Measurements from ENCODE around the gene CCND3. TPM values are rescaled to one million over a fixed set of nuclear protein-coding genes. Genes with fewer than 3 reads are reported as not detected.

CCND3 gene
- total RNA-seq, 1 donor from 2014 or later: 64.8 TPM

DNA sequence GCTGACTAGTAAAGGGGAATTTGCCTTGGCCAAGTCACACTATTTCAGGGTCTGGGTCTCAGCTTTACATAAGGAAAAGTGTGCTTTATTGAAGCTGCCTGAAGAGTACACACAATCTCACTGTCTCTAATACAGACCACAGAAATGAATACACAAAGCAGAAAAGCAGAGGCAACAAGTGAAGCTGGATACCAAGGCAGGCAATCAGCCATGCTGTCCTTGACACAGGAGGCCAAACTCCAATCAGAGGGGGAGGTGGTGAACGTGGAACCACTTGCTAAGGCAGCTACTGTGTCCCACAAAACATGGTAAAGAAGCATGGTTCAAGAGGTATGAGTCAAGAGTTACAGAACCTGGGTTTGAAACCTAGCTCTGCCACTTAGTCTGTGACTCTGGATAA, 21.8 kb upstream of the CCND3 start:
- Mint-ChIP-seq H3K4me3 (ENCODE audit: unreplicated experiment) (no peak overlapping the region), H3K27me3 (ENCODE audit: low read depth, unreplicated experiment) (peaks cover 3% of the 10 kb centered on the region), H3K36me3 (ENCODE audit: low read depth, unreplicated experiment) (no peaks in the 10 kb centered on the region), H3K9me3 (ENCODE audit: unreplicated experiment) (no peaks in the 10 kb centered on the region), H3K4me1 (ENCODE audit: low read depth, unreplicated experiment) (peaks cover 34% of the 10 kb centered on the region), H3K27ac (ENCODE audit: unreplicated experiment) (no peak overlapping the region)
- DNase-seq (ENCODE audit: low read depth): no peak
- H3K4me2 ChIP-seq (ENCODE audit: low read length): no peak overlapping the region
- no peaks in the 10 kb centered on the region for H4K20me1 ChIP-seq (ENCODE audit: insufficient read depth, low read length)
- H3K79me2 ChIP-seq (ENCODE audit: insufficient read depth, low read length): no peaks in the 10 kb centered on the region
- peaks cover 29% of the 10 kb centered on the region for H3K4me1 ChIP-seq (ENCODE audit: insufficient read depth, low read length)
- FAIRE-seq: no peak
- H2AFZ ChIP-seq (ENCODE audit: low read depth, low read length): no peak overlapping the region
- H3K4me3 ChIP-seq (ENCODE audit: insufficient read depth, low read depth, low read length): no peak overlapping the region
- H3K27me3 ChIP-seq (ENCODE audit: insufficient read depth, low read length): no peaks in the 10 kb centered on the region
- no peaks in the 10 kb centered on the region for H3K36me3 ChIP-seq (ENCODE audit: insufficient read depth, low read length)
- TF ChIP-seq EZH2 (IDR thresholded peaks at IDR 0.05; ENCODE audit: insufficient read depth, low read length): no peak
- TF ChIP-seq, protein P1, sequence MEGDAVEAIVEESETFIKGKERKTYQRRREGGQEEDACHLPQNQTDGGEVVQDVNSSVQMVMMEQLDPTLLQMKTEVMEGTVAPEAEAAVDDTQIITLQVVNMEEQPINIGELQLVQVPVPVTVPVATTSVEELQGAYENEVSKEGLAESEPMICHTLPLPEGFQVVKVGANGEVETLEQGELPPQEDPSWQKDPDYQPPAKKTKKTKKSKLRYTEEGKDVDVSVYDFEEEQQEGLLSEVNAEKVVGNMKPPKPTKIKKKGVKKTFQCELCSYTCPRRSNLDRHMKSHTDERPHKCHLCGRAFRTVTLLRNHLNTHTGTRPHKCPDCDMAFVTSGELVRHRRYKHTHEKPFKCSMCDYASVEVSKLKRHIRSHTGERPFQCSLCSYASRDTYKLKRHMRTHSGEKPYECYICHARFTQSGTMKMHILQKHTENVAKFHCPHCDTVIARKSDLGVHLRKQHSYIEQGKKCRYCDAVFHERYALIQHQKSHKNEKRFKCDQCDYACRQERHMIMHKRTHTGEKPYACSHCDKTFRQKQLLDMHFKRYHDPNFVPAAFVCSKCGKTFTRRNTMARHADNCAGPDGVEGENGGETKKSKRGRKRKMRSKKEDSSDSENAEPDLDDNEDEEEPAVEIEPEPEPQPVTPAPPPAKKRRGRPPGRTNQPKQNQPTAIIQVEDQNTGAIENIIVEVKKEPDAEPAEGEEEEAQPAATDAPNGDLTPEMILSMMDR (IDR thresholded peaks at IDR 0.05; ENCODE audit: insufficient read depth, low read depth, low read length): no peak
- H3K9me3 ChIP-seq (ENCODE audit: insufficient read depth, low read depth, low read length): peaks cover 2% of the 10 kb centered on the region
- no peak overlapping the region for H3K27ac ChIP-seq (ENCODE audit: low read depth, low read length)
- H3K9ac ChIP-seq (ENCODE audit: low read length): no peak overlapping the region

DNA sequence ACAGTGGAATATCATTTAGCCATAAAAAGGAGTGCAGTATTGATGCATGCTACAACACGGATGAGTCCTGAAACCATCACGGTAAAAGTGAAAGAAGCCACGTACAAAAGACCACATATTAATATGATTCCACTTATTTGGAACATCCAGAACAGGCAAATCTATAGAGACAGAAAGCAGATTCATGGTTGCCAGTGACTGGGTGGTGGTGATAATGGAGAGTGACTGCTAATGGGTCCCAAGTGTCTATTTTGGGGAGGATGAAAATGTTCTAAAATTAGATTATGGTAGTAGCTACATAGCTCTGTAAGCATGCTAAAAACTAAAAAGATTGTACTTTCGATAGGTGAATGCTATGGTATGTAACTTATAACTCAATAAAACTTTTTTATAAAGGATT, 18.4 kb upstream of the CCND3 start:
- no peaks in the 10 kb centered on the region for H3K36me3 Mint-ChIP-seq (ENCODE audit: low read depth, unreplicated experiment)
- no peak for FAIRE-seq
- H3K4me3 Mint-ChIP-seq (ENCODE audit: unreplicated experiment): no peak overlapping the region
- Histone ChIP-seq H3K27me3 (ENCODE audit: insufficient read depth, low read length) (no peaks in the 10 kb centered on the region), H3K4me3 (ENCODE audit: insufficient read depth, low read depth, low read length) (no peak overlapping the region), H3K79me2 (ENCODE audit: insufficient read depth, low read length) (no peaks in the 10 kb centered on the region), H3K36me3 (ENCODE audit: insufficient read depth, low read length) (no peaks in the 10 kb centered on the region), H3K9ac (ENCODE audit: low read length) (no peak overlapping the region), H3K4me2 (ENCODE audit: low read length) (no peak overlapping the region), H2AFZ (ENCODE audit: low read depth, low read length) (no peak overlapping the region), H3K4me1 (ENCODE audit: insufficient read depth, low read length) (no peaks in the 10 kb centered on the region), H4K20me1 (ENCODE audit: insufficient read depth, low read length) (no peaks in the 10 kb centered on the region), H3K27ac (ENCODE audit: low read depth, low read length) (no peak overlapping the region), H3K9me3 (ENCODE audit: insufficient read depth, low read depth, low read length) (peaks cover 2% of the 10 kb centered on the region)
- H3K27ac Mint-ChIP-seq (ENCODE audit: unreplicated experiment): no peak overlapping the region
- no peak for TF ChIP-seq EZH2 (IDR thresholded peaks at IDR 0.05; ENCODE audit: insufficient read depth, low read length)
- TF ChIP-seq, protein P1 (IDR thresholded peaks at IDR 0.05; ENCODE audit: insufficient read depth, low read depth, low read length): no peak
- H3K9me3 Mint-ChIP-seq (ENCODE audit: unreplicated experiment): no peaks in the 10 kb centered on the region
- no peak for DNase-seq (ENCODE audit: low read depth)
- H3K27me3 Mint-ChIP-seq (ENCODE audit: low read depth, unreplicated experiment): peaks cover 3% of the 10 kb centered on the region
- H3K4me1 Mint-ChIP-seq (ENCODE audit: low read depth, unreplicated experiment): peaks cover 8% of the 10 kb centered on the region

DNA sequence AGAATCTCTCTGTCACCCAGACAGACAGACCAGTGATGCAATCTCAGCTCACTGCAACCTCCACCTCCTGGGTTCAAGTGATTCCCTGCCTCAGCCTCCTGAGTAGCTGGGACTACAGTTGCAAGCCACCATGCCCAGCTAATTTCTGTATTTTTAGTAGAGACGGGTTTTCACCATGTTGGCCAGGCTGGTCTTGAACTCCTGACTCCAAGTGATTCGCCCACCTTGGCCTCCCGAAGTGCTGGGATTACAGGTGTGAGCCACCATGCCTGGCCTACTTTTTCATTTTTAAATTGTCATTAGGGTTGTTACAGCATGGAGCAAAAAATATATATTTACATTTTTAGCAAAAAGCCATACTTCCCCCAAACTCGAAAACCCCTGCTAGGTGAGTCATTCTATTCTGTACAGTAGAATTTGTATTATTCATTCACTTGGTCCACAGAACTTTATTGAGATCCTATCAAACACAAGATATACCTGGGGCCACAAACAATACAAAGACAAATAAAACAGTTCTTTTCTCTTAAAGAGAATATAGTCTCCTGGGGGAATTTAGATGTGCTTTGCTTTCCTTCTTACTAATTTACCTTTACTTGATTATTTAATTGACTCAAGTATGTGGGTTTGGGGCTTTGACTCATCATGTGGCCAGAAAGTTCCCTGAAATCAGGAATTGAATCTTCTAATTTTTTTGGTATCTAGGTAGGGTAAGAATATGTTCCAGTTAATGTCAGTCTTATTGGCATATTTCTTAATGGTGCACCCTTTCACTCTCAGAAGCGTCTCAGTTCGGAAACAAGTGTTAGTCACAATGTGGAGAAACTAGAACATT, 16.6 kb upstream of the CCND3 start:
- no peaks in the 10 kb centered on the region for H4K20me1 ChIP-seq (ENCODE audit: insufficient read depth, low read length)
- no peak overlapping the region for H2AFZ ChIP-seq (ENCODE audit: low read depth, low read length)
- Mint-ChIP-seq H3K4me3 (ENCODE audit: unreplicated experiment) (no peak overlapping the region), H3K9me3 (ENCODE audit: unreplicated experiment) (no peaks in the 10 kb centered on the region), H3K27me3 (ENCODE audit: low read depth, unreplicated experiment) (peaks cover 3% of the 10 kb centered on the region), H3K4me1 (ENCODE audit: low read depth, unreplicated experiment) (peaks cover 5% of the 10 kb centered on the region), H3K27ac (ENCODE audit: unreplicated experiment) (no peak overlapping the region), H3K36me3 (ENCODE audit: low read depth, unreplicated experiment) (no peaks in the 10 kb centered on the region)
- no peaks in the 10 kb centered on the region for H3K79me2 ChIP-seq (ENCODE audit: insufficient read depth, low read length)
- H3K4me3 ChIP-seq (ENCODE audit: insufficient read depth, low read depth, low read length): no peak overlapping the region
- no peaks in the 10 kb centered on the region for H3K27me3 ChIP-seq (ENCODE audit: insufficient read depth, low read length)
- H3K9ac ChIP-seq (ENCODE audit: low read length): no peak overlapping the region
- no peaks in the 10 kb centered on the region for H3K4me1 ChIP-seq (ENCODE audit: insufficient read depth, low read length)
- DNase-seq (ENCODE audit: low read depth): no peak
- H3K36me3 ChIP-seq (ENCODE audit: insufficient read depth, low read length): no peaks in the 10 kb centered on the region
- TF ChIP-seq, protein P1 (IDR thresholded peaks at IDR 0.05; ENCODE audit: insufficient read depth, low read depth, low read length): no peak
- TF ChIP-seq EZH2 (IDR thresholded peaks at IDR 0.05; ENCODE audit: insufficient read depth, low read length): no peak
- peaks cover 2% of the 10 kb centered on the region for H3K9me3 ChIP-seq (ENCODE audit: insufficient read depth, low read depth, low read length)
- FAIRE-seq: no peak
- no peak overlapping the region for H3K27ac ChIP-seq (ENCODE audit: low read depth, low read length)
- no peak overlapping the region for H3K4me2 ChIP-seq (ENCODE audit: low read length)

Data from astrocyte (in vitro differentiated cells and primary cell).